Right ventricle myocardium superior (tissue), 1 donor: ENCODE data around the gene SUPT5H. TPM values are rescaled to one million over a fixed set of nuclear protein-coding genes. Genes with fewer than 3 reads are reported as not detected.

Experiments used
- ATAC-seq: fragments of 200-7000 bp; cut with Tn5 transposase; one replicate; pipeline ENCODE4 v1.9.1; 2020; ENCODE audit warnings: mild to moderate bottlenecking; ENCODE audit not compliant: poor library complexity
- DNase-seq: peaks from one replicate; pipeline ENCODE4 v3.0.0-alpha.2; 2020
- intact Hi-C: fragments of 100-400 bp; cut with DNase I; formaldehyde crosslinking; loops from one replicate; pipeline ENCODE4 v1.11.2; 2022
- total RNA-seq: library from RNA; stranded (reverse); fragmentation: NEBNext Ultra II Directional; extraction: Animal tissue kit (Norgen Biotek cat#: 25700); gene quantifications from one replicate; pipeline ENCODE4 v1.2.1, GENCODE V29; 2021
- donor health status: DM: no; HTN: yes; CAD: no; lungs with severe emphysema.

Gene SUPT5H
- total RNA-seq, 1 donor from 2014 or later = 82.6 TPM

- intact Hi-C loops = no loop called here
- ATAC-seq (no peak), DNase-seq (no peak)
Observed at GRCh38 chr19:39419003-39419402, 26.4 kb upstream of the SUPT5H start.

GRCh38 chr19:39420769-39421168, 24.6 kb upstream of the SUPT5H start:
- intact Hi-C loops = no loop called here
- DNase-seq (no peak), ATAC-seq (no peak)

DNA sequence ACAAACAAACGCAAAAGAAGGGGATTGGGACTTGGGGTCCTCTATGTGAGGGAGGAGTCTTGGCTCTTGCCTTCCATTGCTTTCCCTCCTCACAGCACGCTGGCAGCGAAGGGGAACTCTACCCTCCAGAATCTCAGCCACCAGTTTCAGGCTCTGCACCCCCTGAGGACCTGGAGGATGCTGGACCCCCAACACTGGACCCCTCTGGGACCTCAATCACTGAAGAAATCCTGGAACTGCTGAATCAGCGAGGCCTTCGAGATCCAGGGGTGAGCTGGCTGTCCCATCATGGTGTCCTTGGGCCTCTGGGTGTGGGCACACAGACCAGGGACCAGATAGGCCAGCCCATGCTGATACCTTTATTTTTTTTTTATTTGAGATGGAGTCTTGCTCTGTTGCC, 23.4 kb upstream of the SUPT5H start:
- ATAC-seq = no peak
- intact Hi-C loops = no loop called here
- DNase-seq = no peak

- ATAC-seq (no peak), DNase-seq (peak; percentile 30)
- intact Hi-C loops = no loop called here
Observed at GRCh38 chr19:39423258-39424086, 21.9 kb upstream of the SUPT5H start.

DNA sequence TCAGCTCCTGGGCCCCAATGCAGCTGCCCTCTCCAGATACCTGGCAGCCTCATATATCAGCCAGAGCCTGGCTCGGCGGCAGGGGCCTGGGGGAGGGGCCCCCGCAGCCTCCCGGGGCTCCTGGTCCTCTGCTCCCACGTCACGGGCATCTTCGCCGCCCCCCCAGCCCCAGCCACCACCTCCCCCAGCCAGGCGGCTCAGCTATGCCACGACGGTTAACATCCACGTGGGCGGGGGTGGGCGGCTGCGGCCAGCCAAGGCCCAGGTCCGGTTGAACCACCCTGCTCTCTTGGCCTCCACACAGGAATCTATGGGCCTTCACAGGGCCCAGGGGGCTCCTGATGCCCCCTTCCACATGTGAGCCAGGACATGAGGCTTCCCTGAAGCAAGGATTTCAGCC, 20.4 kb upstream of the SUPT5H start:
- ATAC-seq (no peak), DNase-seq (peak; percentile 33)
- intact Hi-C loops = no loop called here

DNA sequence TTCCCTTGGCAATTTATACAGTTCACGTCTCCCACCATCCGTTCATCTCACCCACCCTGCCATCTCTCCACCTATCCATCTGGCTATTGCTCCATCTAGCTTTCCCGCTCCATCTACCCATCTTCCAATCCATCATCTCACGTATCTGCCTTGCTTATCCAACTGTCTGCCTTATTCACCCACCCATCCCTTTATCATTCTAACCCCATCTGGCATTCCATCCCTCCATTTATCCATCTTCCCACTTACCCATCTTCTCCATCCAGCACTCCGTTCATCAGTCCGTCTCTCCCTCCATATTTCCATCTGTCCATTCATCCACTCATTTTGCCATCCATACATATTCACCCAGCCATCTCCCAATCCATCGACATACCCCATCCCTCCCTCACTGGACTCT, 19.6 kb upstream of the SUPT5H start:
- ATAC-seq (no peak), DNase-seq (no peak)
- intact Hi-C loops = no loop called here

DNA sequence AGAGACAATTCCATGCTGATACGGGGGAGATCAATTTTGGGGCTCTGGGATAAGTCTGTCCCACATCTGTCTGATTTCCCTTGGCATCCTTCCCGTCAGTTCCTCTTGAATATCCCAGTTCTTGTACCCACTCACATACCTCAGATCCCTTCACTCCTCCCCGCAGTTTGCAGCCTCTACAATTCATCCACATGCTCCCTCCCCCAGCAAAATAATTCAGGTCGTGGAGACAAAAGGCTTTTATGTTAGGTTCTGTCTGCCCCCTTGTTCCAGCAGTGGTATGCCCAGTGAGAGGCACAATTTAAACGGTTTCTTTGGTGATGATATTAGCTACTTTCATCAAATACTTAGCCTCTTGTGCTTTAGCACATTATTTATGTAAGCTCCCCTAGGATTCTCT, 19.2 kb upstream of the SUPT5H start:
- ATAC-seq (no peak), DNase-seq (no peak)
- intact Hi-C loops = no loop called here

DNA sequence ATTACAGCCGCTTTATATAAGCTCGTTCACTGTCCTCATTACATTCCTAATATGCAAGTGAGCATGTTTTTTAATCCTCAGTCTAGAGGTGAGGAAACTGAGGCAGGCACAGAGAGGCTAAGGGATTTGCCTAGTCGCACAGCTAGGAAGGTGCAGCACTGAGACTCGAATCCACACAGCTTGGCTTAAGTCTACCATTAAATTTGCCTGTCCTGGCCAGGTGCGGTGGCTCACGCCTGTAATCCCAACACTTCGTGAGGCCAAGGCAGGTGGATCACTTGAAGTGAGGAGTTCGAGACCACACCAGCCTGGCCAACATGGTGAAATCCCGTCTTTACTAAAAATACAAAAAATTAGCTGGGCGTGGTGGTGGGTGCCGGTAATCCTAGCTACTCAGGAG, 17.7 kb upstream of the SUPT5H start:
- no peak for DNase-seq
- intact Hi-C loops = no loop called here
- ATAC-seq = no peak

- intact Hi-C loops = no loop called here
- DNase-seq = peak; percentile 83
- ATAC-seq = peak; percentile 85
Observed at GRCh38 chr19:39428283-39429112, 16.9 kb upstream of the SUPT5H start.

DNA sequence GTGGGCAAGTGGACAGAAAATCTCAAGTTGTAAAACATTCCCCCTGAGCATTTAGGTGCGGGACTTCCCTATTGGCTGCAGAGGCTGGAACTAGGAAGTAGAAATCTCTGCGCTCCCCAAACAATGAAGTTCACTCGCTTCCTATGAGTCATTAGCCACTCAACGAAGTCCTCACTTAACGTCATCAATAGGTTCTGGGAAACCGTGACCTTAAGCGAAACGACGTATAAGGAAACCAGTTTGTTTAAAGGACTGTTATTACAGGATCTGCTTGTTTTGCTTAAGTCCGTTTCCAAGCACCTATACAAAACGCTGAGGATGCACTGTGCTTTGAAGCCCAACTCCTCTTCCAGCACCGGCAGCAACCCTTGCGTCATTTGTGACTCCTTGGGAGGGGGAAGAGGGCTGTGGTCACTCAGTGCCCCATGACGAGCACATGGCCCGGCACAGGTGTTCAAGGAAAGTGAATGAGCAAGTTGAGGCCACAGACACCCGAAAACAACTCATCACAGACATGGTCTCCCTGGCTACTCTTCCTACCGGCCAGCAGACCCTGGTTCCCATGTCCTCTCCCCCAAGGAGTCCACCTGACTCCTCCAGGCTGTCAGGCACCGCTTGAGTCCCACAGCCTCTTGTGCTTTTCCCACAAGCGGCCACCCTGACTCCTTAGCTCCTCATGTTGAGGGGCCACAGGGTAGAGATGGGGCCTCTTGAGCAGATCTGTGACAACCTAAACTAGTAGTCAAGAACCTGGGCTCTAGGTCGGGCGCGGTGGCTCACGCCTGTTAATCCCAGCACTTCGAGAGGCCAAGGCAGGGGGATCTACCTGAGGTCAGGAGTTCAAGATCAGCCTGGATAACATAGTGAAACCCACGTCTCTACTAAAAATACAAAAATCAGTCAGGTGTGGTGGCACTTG, 14.4 kb upstream of the SUPT5H start:
- intact Hi-C loops = no loop called here
- ATAC-seq = no peak

DNA sequence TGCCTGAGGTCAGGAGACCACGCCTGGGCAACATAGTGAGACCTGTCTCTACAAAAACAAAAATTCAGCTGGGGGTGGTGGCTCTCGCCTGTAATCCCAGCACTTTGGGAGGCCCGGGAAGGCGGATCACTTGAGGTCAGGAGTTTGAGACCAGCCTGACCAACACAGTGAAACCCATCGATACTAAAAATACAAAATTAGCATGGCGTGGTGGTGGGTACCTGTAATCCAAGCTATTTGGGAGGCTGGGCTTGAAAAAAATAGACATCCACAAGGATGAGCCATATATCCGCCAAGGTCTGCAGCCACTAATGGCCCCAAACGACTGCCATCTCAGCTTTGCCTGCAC, 12.7 kb upstream of the SUPT5H start:
- DNase-seq (no peak), ATAC-seq (no peak)
- intact Hi-C loops = no loop called here

More for the DNA sequence above, 14.4 kb upstream of the SUPT5H start:
- DNase-seq = no peak

DNA sequence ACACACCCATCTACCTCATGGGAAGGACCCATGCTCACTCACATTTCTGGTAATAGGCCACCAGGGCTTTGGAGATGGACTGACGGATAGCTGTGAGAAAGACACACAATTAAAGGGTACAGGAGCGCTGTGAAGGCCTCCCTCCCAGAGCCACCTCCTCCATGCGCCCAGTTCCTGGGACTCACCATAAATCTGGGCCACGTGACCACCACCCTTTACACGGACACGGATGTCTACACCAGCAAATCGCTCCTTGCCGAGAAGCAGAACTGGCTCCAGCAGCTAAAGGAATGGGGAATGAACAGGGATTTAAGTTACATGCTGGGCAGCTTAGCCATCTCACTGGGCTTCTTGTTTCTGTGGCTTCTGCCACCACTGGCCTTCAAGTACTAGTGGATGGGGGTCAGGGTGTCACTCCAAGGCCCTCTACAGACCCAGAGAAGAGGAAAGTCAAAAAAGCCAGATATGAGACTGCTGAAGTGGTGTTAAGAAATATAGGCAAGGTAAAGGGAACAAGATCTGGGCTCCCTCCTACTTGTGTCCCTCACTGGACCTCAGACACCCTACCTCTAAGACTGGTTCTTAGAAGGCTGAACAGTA, 11.8 kb upstream of the SUPT5H start:
- intact Hi-C loops = no loop called here
- DNase-seq (no peak), ATAC-seq (no peak)

DNA sequence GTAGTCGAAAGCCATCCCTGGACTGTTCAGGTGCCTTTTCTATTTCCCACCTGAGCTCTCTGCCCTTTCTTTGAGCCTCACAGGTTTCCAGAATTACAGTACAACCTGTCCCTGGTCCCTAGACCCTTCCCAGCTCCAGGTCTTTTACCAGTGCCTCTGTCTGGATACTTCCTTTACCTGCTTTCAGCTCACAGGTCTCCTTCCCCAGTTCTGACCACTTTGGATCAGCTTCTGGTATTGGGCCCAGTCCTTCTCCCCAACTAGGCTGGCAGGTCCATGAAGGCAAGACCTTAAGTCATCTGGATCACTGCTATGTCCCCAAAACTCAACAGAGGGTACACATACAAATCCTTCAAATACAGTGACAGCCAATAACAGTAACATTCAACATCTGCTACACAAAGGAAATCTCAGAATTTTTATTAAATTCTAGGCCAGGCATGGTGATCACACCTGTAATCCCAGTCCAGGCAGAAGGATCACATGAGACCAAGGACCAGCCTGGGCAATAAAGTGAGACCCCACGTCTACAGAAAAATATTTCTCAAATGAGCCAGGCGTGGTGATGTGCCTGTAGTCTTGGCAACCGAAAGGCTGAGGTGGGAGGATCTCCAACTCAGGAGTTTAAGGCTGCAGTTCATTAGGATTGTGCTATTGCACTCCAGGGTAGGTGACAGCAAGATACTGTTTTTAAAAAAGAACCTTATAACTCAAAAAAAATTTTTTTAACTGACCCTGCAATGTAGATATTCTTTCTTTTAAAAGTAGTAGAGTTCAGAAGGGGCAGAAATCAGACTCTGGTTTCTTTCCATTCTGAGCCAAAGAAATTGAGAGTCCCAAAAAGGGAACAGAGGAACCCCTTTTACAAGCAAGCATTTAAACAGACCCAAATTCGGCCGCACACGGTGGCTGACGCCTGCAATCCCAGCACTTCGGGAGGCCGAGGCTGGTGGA, 11.0 kb upstream of the SUPT5H start:
- DNase-seq (no peak), ATAC-seq (no peak)
- intact Hi-C loops = loop anchor here (5.0 kb wide), 1 partner anchor 108 kb away; the partner anchor contains the start of gene EID2

DNA sequence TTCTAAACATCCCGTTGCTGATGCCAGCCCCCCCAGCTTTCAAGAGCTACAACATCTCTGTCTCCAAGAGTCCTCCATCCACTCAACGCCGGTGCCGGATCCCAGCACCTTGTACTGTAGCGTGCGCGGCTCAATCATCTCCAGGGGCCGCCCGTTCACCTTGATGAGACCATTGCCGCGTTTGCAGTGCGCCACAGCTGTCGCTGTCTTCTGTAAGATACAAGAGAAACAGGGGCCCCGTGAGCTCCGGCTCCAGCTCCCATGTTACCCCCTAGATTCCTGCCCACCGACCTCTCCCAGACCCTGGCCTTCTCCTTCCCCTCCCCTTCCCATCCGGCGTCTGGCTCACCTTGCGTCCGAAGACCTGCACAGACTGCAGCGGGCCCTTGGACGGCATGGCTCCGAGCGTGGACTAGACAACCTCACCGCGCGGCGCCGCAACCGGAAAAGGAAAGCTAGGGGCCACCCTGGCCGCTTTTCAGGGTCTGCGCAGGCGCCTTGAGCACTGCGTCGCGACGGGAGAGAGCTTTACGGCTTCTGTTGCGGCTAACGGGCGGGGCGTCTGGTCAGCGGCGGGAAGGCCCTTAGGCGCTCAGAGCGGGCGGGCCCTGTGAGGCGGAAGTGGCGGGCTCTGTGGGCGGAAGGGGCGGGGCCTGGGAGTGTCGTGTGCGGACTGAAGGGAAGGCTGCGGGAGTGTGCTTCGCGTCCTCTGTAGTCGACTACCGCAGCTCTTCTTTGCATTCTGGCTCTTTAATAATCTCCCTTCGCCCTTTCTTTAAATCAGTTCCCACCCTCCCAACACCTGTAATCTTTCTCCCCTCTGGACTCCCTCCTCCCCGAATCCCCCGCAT, 9.7 kb upstream of the SUPT5H start, which contains the start of gene RPS16:
Gene RPS16 (minus strand): TSS at position 451 of the 851 bp plus-strand sequence. CDS start 54 bp downstream, at position 397.
- peak; percentile 99 for ATAC-seq
- peak; percentile 99 for DNase-seq
- intact Hi-C loops = loop anchor here (5.0 kb wide), 1 partner anchor 107 kb away; the partner anchor contains the start of gene EID2

DNA sequence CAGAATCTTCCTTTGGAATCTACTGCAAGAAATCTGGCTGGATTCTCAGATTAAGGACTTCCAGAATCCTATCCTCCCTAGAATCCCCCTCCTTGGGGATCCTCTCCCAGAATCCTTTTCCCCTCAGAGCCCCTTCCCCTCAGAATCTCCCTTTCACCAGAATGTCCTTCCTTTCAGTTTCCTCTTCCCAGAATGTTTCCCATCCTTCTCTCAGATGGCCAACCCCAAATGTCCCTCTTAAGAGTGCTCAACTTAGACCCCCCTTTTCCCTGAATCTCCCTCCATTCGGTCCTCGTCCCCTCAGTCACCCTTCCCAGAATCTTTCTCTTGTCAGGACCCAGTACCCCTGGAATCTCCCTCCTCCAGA, 9.0 kb upstream of the SUPT5H start:
- intact Hi-C loops = loop anchor here (5.0 kb wide), 1 partner anchor 106 kb away; the partner anchor contains the start of gene EID2
- no peak for ATAC-seq
- DNase-seq = no peak

- no peak for ATAC-seq
- no peak for DNase-seq
- intact Hi-C loops = loop anchor here (5.0 kb wide), 1 partner anchor 104 kb away; the partner anchor contains the start of gene EID2
Observed at GRCh38 chr19:39438270-39438934, 7.0 kb upstream of the SUPT5H start.
